HEK293T (cell line): ENCODE measurements around the gene JARID2.

ENCODE experiments used
- CTCF ChIA-PET: fragments of 350-600 bp; formaldehyde crosslinking; extraction: SDS; loops from one replicate; lab custom pipeline; 2021; ENCODE audit warnings: antibody characterized with exemption, inconsistent platforms; lab: Yijun Ruan, JAX
- POLR2A ChIA-PET: fragments of 350-600 bp; formaldehyde crosslinking; extraction: SDS; loops from one replicate; lab custom pipeline; 2020; ENCODE audit warnings: antibody characterized with exemption, inconsistent platforms; lab: Yijun Ruan, JAX
- DNase-seq: peaks from one replicate; pipeline ENCODE4 v3.0.0; 2012; ENCODE audit warnings: mixed read lengths; ENCODE audit errors: extremely low spot score
- ARNT ChIP-seq: fragments of 450-650 bp; IDR thresholded peaks from 2 replicates; pipeline ENCODE4 v1.6.1; 2017; ENCODE audit warnings: mild to moderate bottlenecking
- BHLHE40 ChIP-seq: fragments of 450-650 bp; IDR thresholded peaks from 2 replicates; pipeline ENCODE4 v1.6.1; 2016; ENCODE audit warnings: mild to moderate bottlenecking, moderate library complexity, borderline replicate concordance
- CTBP1 ChIP-seq: fragments of 450-650 bp; IDR thresholded peaks from 2 replicates; pipeline ENCODE4 v1.6.1; 2016; ENCODE audit warnings: borderline replicate concordance
- ELF4 ChIP-seq: fragments of 450-650 bp; IDR thresholded peaks from 2 replicates; pipeline ENCODE4 v1.6.1; 2017; ENCODE audit warnings: antibody characterized with exemption
- FOXA1 ChIP-seq: fragments of 450-650 bp; IDR thresholded peaks from 2 replicates; pipeline ENCODE4 v1.6.1; 2016; ENCODE audit warnings: mild to moderate bottlenecking
- FOXK2 ChIP-seq: fragments of 450-650 bp; IDR thresholded peaks from 2 replicates; pipeline ENCODE4 v1.6.1; 2016; ENCODE audit warnings: mild to moderate bottlenecking
- FOXM1 ChIP-seq: fragments of 450-650 bp; IDR thresholded peaks from 2 replicates; pipeline ENCODE4 v1.6.1; 2017; ENCODE audit warnings: mild to moderate bottlenecking, borderline replicate concordance
- HDGF ChIP-seq: fragments of 450-650 bp; IDR thresholded peaks from 2 replicates; pipeline ENCODE4 v1.6.1; 2017; ENCODE audit warnings: antibody characterized with exemption, borderline replicate concordance
- L3MBTL2 ChIP-seq: fragments of 450-650 bp; conservative IDR thresholded peaks from 2 replicates; pipeline ENCODE4 v1.6.1; 2016; ENCODE audit warnings: mild to moderate bottlenecking
- LEF1 ChIP-seq: fragments of 450-650 bp; IDR thresholded peaks from 2 replicates; pipeline ENCODE4 v1.6.1; 2017; ENCODE audit warnings: mild to moderate bottlenecking, borderline replicate concordance
- NFRKB ChIP-seq: fragments of 450-650 bp; IDR thresholded peaks from 2 replicates; pipeline ENCODE4 v1.6.1; 2016; ENCODE audit warnings: mild to moderate bottlenecking, moderate library complexity
- SP1 ChIP-seq: fragments of 450-650 bp; IDR thresholded peaks from 2 replicates; pipeline ENCODE4 v1.6.1; 2017
- SUZ12 ChIP-seq: fragments of 450-650 bp; IDR thresholded peaks from 2 replicates; pipeline ENCODE4 v1.6.1; 2016; ENCODE audit warnings: mild to moderate bottlenecking
- TARDBP ChIP-seq: fragments of 450-650 bp; IDR thresholded peaks from 2 replicates; pipeline ENCODE4 v1.6.1; 2016
- ZNF384 ChIP-seq: fragments of 450-650 bp; IDR thresholded peaks from 2 replicates; pipeline ENCODE4 v1.6.1; 2016
- TF ChIP-seq, protein P1 (sequence below): fragments of 450-650 bp; IDR thresholded peaks from 2 replicates; pipeline ENCODE4 v1.6.1; 2016

JARID2 gene

DNA sequence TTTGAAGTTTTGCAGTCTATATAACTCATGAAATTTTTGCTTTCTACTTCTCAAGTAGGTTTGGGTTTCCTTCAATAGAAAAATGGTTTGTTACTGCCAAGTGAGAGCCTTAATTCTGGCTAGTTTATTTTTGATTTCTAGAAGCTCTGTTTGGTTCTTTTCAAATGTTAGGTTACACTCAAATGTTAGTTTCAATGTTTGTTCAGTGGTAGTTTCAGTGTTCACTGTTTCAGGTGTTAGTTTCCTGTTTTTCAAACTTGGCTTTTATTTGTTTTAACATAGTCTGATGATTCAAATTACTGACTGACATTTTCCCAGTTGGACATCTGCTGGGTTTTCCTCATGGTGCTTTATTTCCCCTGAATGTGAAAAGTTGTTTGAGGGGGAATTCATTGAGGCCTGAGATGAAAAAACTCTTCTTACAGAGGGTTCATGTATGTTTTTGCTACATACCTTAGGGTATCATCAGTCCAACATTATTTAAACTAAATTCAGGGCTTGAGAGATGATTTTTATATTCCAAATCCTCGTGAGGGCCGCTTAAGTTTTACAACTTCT lies 189.0 kb downstream of the JARID2 start:
- ChIA-PET CTCF (no interaction called here), POLR2A (no interaction called here)
- DNase-seq: no peak
- TF ChIP-seq FOXA1 (no peak), ARNT (no peak), HDGF (no peak), FOXM1 (no peak), SP1 (no peak), L3MBTL2 (no peak), TARDBP (no peak), LEF1 (no peak), BHLHE40 (no peak)

DNA sequence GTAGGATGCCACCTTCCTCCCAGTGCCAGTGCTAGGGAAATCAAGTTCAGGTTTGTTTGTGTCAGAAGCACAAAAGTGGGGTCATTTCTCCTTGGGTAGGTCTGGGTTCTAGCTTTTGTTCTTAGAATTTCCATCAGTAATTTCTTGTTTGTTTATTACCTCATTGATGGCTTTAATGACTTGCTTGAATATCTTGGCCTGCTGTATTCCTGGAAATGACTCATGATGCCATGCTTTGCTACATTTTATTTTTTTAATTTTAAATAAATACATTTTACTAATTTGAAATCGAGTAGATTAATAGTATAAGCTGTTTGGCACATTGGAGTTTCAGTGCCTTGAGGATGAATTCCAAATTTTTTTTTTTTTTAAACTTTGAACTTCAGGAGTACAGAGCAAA lies 189.6 kb downstream of the JARID2 start:
- ChIA-PET CTCF (no interaction called here), POLR2A (no interaction called here)
- no peak for TF ChIP-seq ZNF384
- no peak for TF ChIP-seq FOXM1
- no peak for TF ChIP-seq SP1
- TF ChIP-seq CTBP1: no peak
- no peak for TF ChIP-seq BHLHE40
- no peak for TF ChIP-seq L3MBTL2
- TF ChIP-seq ELF4: no peak
- TF ChIP-seq LEF1: no peak
- TF ChIP-seq ARNT: no peak
- TF ChIP-seq HDGF: no peak
- no peak for TF ChIP-seq FOXA1
- no peak for TF ChIP-seq FOXK2
- TF ChIP-seq TARDBP: no peak
- no peak for TF ChIP-seq SUZ12
- no peak for DNase-seq

DNA sequence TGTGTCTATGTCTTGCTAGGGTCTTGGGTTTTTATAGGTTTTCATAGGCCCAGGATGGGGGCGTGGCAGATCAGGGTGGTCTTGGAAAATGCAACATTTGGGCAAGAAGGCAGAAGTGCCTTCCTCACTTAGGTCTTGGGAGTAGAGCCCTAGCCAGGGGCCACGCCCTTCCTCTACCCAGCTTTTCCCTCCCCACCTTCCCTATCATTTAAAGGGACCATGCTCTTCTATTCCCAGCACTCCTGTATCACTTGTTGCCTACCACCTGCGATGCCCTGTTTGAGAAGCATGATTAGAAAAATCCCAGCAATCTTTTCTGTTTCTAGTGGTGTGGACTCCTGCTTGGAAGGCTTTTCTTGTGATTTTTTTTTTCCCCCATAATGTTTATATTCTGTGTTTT lies 190.6 kb downstream of the JARID2 start:
- DNase-seq: no peak
- TF ChIP-seq ZNF384 (no peak), L3MBTL2 (no peak), HDGF (no peak), ARNT (no peak), LEF1 (no peak), FOXK2 (no peak), BHLHE40 (no peak), CTBP1 (no peak), TARDBP (no peak), NFRKB (no peak), FOXA1 (no peak), FOXM1 (no peak), SUZ12 (no peak), ELF4 (no peak), SP1 (no peak)
- TF ChIP-seq, protein P1, sequence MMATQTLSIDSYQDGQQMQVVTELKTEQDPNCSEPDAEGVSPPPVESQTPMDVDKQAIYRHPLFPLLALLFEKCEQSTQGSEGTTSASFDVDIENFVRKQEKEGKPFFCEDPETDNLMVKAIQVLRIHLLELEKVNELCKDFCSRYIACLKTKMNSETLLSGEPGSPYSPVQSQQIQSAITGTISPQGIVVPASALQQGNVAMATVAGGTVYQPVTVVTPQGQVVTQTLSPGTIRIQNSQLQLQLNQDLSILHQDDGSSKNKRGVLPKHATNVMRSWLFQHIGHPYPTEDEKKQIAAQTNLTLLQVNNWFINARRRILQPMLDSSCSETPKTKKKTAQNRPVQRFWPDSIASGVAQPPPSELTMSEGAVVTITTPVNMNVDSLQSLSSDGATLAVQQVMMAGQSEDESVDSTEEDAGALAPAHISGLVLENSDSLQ: no peak
- ChIA-PET CTCF (no interaction called here), POLR2A (no interaction called here)

DNA sequence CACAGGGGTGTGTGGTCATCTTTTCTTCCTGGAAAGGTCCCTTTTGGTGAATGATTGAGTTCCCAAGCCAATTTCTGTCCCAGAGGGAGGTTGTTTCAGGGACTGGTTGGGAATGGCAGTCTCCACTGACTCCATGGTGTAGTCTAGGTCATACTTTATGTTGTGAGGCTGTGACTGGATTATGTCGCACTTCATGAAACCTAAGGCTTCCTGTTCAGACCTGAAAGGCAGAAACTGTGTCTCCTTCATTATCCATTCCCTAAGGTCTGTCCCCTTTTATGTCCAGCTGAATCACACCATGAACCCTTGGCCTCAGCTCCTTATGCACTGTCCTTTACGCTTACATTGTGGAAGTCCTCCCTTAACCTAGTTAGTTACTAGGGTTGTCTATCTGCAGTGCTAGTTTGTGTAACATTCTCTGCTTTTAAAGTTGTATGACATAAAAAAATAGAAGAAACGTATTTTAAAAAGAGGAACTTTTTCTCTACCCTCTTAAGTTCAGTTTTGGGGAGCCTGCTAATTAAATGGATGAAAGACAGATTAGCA lies 191.3 kb downstream of the JARID2 start:
- TF ChIP-seq BHLHE40 (no peak), LEF1 (no peak), ELF4 (no peak), L3MBTL2 (no peak), SUZ12 (no peak), TARDBP (no peak), FOXA1 (no peak), CTBP1 (no peak), SP1 (no peak), ARNT (no peak), FOXK2 (no peak)
- TF ChIP-seq, protein P1: no peak
- ChIA-PET CTCF (no interaction called here), POLR2A (no interaction called here)
- no peak for DNase-seq

DNA sequence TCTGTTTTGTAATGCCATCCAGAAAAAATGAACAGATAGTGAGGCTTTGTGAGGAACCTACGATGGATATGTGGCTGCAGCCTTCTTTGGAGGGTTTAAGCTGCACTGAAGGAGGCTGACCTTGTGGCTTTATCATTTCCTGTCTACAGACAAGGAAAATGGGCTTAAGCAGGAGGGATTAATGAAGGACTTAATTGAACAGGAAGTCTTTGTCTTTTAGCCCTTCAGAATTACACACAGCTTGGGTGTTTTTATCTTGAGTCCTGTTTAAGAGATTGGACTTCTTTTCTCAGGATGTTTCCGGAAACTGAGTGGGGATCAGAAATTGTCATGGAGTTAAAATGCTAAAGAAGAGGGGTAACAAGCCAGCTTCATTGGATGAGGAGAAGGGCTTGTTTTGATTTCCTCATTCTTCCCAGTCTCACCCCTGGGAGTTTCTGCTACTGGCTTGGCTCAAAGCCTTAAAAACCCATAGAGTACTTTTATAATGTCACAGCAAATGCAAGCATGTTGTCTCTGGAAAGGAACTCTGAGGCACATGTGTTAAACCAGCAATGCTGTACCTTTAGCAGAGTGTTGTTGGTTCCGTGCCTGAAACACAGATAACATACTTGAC lies 193.6 kb downstream of the JARID2 start:
- POLR2A ChIA-PET: no interaction called here
- TF ChIP-seq SUZ12: no peak
- no peak for TF ChIP-seq NFRKB
- TF ChIP-seq, protein P1: no peak
- TF ChIP-seq FOXK2: no peak
- no peak for TF ChIP-seq LEF1
- no peak for TF ChIP-seq FOXM1
- no peak for TF ChIP-seq BHLHE40
- no peak for TF ChIP-seq HDGF
- TF ChIP-seq ELF4: no peak
- TF ChIP-seq ZNF384: no peak
- TF ChIP-seq FOXA1: no peak
- no peak for TF ChIP-seq SP1
- TF ChIP-seq TARDBP: no peak
- TF ChIP-seq ARNT: no peak
- no peak for TF ChIP-seq L3MBTL2
- no peak for TF ChIP-seq CTBP1
- no peak for DNase-seq
- CTCF ChIA-PET: no interaction called here
